Neural crest cell (in vitro differentiated cells): ENCODE measurements around the gene CHKA. TPM values are rescaled to one million over a fixed set of nuclear protein-coding genes. Genes with fewer than 3 reads are reported as not detected.

Experiments used
- DNase-seq: peaks from one replicate; pipeline ENCODE4 v3.0.0; 2021; ENCODE audit warnings: low read depth, mixed read lengths, low spot score
- H3K27ac Mint-ChIP-seq: one replicate; pipeline ENCODE4 v1.8.0; 2021; ENCODE audit warnings: mild to moderate bottlenecking, mixed read lengths; ENCODE audit not compliant: unreplicated experiment
- H3K27me3 Mint-ChIP-seq: 2 replicates; pipeline ENCODE4 v1.8.0; 2021; ENCODE audit warnings: low read depth, mild to moderate bottlenecking, mixed read lengths
- H3K36me3 Mint-ChIP-seq: 2 replicates; pipeline ENCODE4 v1.8.0; 2021; ENCODE audit warnings: low read depth, mild to moderate bottlenecking, mixed read lengths
- H3K4me1 Mint-ChIP-seq: 2 replicates; pipeline ENCODE4 v1.8.0; 2021; ENCODE audit warnings: mixed read lengths
- H3K4me3 Mint-ChIP-seq: one replicate; pipeline ENCODE4 v1.8.0; 2021; ENCODE audit warnings: mild to moderate bottlenecking, mixed read lengths
- H3K9me3 Mint-ChIP-seq: 2 replicates; pipeline ENCODE4 v1.8.0; 2021; ENCODE audit warnings: mixed read lengths
- total RNA-seq: library from RNA; stranded (reverse); gene quantifications from 2 replicates; pipeline ENCODE4 v1.2.1, GENCODE V29; 2021
- TF ChIP-seq, protein P1 (sequence below): fragments of 200-600 bp; sonication (generic); conservative IDR thresholded peaks from 2 replicates; pipeline ENCODE4 v1.5.0; 2021; ENCODE audit warnings: antibody characterized with exemption, mild to moderate bottlenecking

Gene CHKA
- total RNA-seq, 1 donor from 2014 or later, result 44.2 TPM

- Mint-ChIP-seq H3K27ac (no peak overlapping the region), H3K27me3 (no peaks in the 10 kb centered on the region), H3K36me3 (no peaks in the 10 kb centered on the region)
These were observed 73.5 kb downstream of the CHKA start for GRCh38 chr11:68047437-68048290.

DNA sequence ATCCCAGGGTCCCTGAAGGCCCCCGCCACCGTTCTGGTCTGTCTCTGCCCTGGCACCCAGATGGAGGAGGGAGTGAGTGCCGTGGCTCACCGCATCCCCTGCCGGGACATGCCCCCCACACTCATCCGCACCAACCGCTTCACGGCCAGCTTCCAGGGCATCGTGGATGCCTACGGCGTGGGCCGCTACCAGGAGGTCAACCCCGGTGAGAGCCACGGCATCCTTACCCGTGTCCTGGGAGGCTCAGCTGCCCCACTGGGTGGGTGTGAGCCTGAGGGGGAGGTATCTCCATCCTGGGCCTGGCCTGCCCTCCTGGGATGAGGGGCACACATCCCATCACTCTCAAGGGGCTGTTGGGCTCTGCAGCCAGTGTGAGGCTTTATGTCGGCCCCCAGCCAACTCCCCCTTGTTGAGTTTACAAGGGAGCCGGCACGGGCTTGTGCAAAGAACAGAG lies 76.3 kb downstream of the CHKA start:
- TF ChIP-seq, protein P1, sequence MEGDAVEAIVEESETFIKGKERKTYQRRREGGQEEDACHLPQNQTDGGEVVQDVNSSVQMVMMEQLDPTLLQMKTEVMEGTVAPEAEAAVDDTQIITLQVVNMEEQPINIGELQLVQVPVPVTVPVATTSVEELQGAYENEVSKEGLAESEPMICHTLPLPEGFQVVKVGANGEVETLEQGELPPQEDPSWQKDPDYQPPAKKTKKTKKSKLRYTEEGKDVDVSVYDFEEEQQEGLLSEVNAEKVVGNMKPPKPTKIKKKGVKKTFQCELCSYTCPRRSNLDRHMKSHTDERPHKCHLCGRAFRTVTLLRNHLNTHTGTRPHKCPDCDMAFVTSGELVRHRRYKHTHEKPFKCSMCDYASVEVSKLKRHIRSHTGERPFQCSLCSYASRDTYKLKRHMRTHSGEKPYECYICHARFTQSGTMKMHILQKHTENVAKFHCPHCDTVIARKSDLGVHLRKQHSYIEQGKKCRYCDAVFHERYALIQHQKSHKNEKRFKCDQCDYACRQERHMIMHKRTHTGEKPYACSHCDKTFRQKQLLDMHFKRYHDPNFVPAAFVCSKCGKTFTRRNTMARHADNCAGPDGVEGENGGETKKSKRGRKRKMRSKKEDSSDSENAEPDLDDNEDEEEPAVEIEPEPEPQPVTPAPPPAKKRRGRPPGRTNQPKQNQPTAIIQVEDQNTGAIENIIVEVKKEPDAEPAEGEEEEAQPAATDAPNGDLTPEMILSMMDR, result no peak
- Mint-ChIP-seq H3K4me3 (no peak overlapping the region), H3K9me3 (no peaks in the 10 kb centered on the region), H3K4me1 (peaks cover 4% of the 10 kb centered on the region), H3K36me3 (no peaks in the 10 kb centered on the region), H3K27me3 (no peaks in the 10 kb centered on the region), H3K27ac (no peak overlapping the region)
- DNase-seq, result no peak

More at GRCh38 chr11:68047437-68048290, 73.5 kb downstream of the CHKA start:
- TF ChIP-seq, protein P1, result no peak
- H3K4me1 Mint-ChIP-seq, result no peaks in the 10 kb centered on the region
- no peaks in the 10 kb centered on the region for H3K9me3 Mint-ChIP-seq
- no peak overlapping the region for H3K4me3 Mint-ChIP-seq
- DNase-seq, result no peak

DNA sequence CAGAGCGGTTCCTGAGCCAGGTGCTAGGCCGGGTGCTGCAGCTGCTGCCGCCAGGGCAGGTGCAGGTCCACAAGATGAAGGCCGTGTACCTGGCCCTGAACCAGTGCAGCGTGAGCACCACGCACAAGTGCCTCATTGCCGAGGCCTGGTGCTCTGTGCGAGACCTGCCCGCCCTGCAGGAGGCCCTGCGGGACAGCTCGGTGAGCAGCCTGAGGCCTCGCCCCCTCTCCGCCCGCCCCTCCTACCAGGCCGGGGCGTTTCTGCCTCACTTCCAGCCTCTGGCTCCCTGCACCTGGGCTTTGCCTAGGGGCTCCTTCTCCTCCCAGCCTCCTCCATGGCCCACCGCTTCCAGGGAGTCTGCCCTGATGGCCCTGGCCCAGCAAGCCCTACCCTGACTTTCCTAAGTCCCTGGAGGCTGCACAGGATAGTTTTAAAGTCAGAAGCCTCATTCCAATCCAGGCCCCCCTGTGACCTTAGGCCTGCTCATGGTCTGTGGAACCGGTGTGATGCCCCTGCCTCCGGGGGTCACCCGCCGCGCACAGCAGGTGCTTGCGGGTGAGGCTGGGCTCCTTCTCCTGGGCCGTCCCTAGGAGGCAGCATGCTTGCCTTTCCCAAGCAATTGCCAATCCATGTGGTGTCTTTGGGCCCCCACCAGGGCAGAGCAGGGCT lies 76.9 kb downstream of the CHKA start:
- TF ChIP-seq, protein P1, result no peak
- Mint-ChIP-seq H3K27ac (peak overlapping the region; percentile 27), H3K9me3 (no peaks in the 10 kb centered on the region), H3K27me3 (no peaks in the 10 kb centered on the region), H3K36me3 (no peaks in the 10 kb centered on the region), H3K4me3 (no peak overlapping the region), H3K4me1 (peaks cover 6% of the 10 kb centered on the region)
- DNase-seq, result no peak

- H3K27ac Mint-ChIP-seq, result no peak overlapping the region
- DNase-seq, result no peak
These were observed 77.6 kb downstream of the CHKA start for GRCh38 chr11:68043349-68044144.

GRCh38 chr11:68043029-68043348 lies 78.2 kb downstream of the CHKA start:
- H3K27ac Mint-ChIP-seq, result no peak overlapping the region
- peaks cover 6% of the 10 kb centered on the region for H3K4me1 Mint-ChIP-seq
- H3K36me3 Mint-ChIP-seq, result no peaks in the 10 kb centered on the region
- TF ChIP-seq, protein P1, result no peak
- DNase-seq, result no peak
- H3K27me3 Mint-ChIP-seq, result no peaks in the 10 kb centered on the region
- H3K9me3 Mint-ChIP-seq, result no peaks in the 10 kb centered on the region
- no peak overlapping the region for H3K4me3 Mint-ChIP-seq

More at GRCh38 chr11:68043349-68044144, 77.6 kb downstream of the CHKA start:
- no peak overlapping the region for H3K4me3 Mint-ChIP-seq
- TF ChIP-seq, protein P1, result no peak
- no peaks in the 10 kb centered on the region for H3K36me3 Mint-ChIP-seq
- H3K4me1 Mint-ChIP-seq, result peaks cover 6% of the 10 kb centered on the region
- H3K9me3 Mint-ChIP-seq, result no peaks in the 10 kb centered on the region
- no peaks in the 10 kb centered on the region for H3K27me3 Mint-ChIP-seq
